Esophagus squamous epithelium (tissue), 5 donors: Measurements from ENCODE around the gene FMO3. TPM values are rescaled to one million over a fixed set of nuclear protein-coding genes. Genes with fewer than 3 reads are reported as not detected.

Source experiments
- DNase-seq: peaks from one replicate; lab custom pipeline; 2025; lab: John Stamatoyannopoulos, UW
- H3K27ac ChIP-seq, 4 donors: fragments of 200-600 bp; sonication (generic); one replicate each; pipeline ENCODE4 v1.5.1; 2016 to 2019; ENCODE audit warnings: mild to moderate bottlenecking in 1 of 4
- H3K27me3 ChIP-seq, 4 donors: fragments of 200-600 bp; sonication (generic); 1 replicate in 3 of 4; 2 replicates in 1 of 4; pipeline versions ENCODE4 v1.5.1 to v1.6.0; 2017 to 2021; ENCODE audit warnings: antibody characterized with exemption in 1 of 4
- H3K36me3 ChIP-seq, 3 donors: fragments of 200-600 bp; sonication (generic); one replicate each; pipeline ENCODE4 v1.5.1; 2016 to 2019
- H3K4me1 ChIP-seq, 3 donors: fragments of 200-600 bp; sonication (generic); one replicate each; pipeline ENCODE4 v1.5.1; 2017 to 2019
- H3K4me3 ChIP-seq, 4 donors: fragments of 200-600 bp; sonication (generic); 1 replicate in 3 of 4; 2 replicates in 1 of 4; pipeline ENCODE4 v1.5.1; 2016 to 2019; ENCODE audit warnings: mild to moderate bottlenecking in 2 of 4, moderate library complexity in 1 of 4
- H3K9me3 ChIP-seq, 3 donors: fragments of 200-600 bp; sonication (generic); one replicate each; pipeline ENCODE4 v1.5.1; 2016 to 2019
- POLR2A ChIP-seq, 4 donors: fragments of 450-650 bp; IDR thresholded peaks; one replicate each; pipeline ENCODE4 v1.6.1; 2017; ENCODE audit warnings: antibody characterized with exemption in 4 of 4, mild to moderate bottlenecking in 4 of 4, moderate library complexity in 3 of 4
- WGBS, 2 donors: methylation state at CpG; one replicate each; pipeline ENCODE4 v1.1.5; 2018; 5-methylcytosine and 5-hydroxymethylcytosine counted together
- intact Hi-C: fragments of 100-400 bp; cut with DNase I; formaldehyde crosslinking; loops from one replicate; pipeline ENCODE4 v1.15.0; 2022
- total RNA-seq, 4 donors: library from RNA; depleted of rRNA; stranded (reverse); fragments of >200 nt; gene quantifications; one replicate each; pipeline ENCODE4 v1.1.0, GENCODE V29; 2016
- TF ChIP-seq, protein P1 (sequence below), 6 experiments: fragments of 450-650 bp in 4 of 6; fragments of 200-600 bp in 2 of 6; sonication (generic) in 2 of 6; IDR thresholded peaks; one replicate each; pipeline ENCODE4 v1.5.1; 2016 to 2019; ENCODE audit warnings: antibody characterized with exemption in 6 of 6, mild to moderate bottlenecking in 4 of 6, moderate library complexity in 4 of 6
- donor health status: DM: yes; HTN: yes; CAD: no.

Gene FMO3
- total RNA-seq, 4 donors from 2014 or later, result 0.45 to 8.6 (median 2.6) TPM

DNA sequence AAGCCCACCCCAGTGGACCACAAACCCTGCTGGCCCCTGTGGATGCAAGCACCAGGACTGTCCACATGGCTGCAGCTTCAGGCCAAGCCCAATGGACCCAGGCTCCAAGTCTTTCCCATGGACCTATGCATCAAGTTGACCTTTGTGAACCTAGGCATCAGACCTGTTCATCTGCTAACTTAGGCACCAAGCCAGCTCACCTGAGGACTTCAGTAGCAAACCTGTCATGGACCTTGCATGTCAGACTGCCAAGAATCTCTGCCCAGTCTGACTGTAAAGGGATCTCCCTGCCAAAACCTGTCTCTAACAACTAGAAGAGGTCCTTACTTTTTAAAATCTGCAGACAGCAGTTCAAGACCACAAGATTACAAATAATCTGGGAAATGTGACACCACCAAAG is 37.8 kb downstream of the FMO3 start:
- no peak for DNase-seq

DNA sequence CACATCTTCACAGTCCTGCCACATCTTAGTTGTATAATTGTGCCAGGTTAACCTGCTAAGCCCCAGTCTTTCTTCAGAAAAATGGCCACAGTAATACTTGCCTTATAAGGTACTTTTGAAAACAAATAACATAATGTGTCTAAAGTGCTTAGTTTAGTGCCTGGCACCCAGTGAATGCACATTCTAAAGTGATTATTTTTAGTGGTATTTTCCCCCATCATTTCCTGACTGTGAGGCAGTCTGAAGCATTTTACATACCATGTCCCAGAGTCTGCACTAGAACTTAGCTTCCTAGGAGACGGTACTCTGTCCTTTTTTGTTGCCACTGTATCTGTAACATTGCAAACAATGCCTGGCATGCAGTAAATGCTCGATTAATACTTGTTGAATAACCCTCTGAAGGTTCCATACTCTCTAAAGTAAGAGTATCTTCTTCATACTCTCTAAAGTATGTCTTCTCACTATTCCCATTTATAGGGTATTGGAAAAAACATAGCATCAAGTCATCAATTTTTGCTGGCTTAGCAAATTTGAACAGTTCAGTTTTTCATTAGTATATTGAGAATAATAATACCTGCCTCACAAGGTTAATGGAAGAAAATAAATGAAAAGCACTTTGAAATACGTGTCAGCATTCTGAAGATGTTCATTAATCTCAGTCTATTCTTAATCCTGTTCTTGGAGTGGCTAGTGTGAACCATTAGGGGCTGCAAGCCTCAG is 43.7 kb downstream of the FMO3 start:
- Histone ChIP-seq H3K4me1 (peaks cover 0 to 30% (median 12%) of the 10 kb centered on the region in 3 donors), H3K9me3 (no peaks in the 10 kb centered on the region), H3K27ac (no peak overlapping the region), H3K36me3 (no peaks in the 10 kb centered on the region), H3K4me3 (no peak overlapping the region), H3K27me3 (no peaks in the 10 kb centered on the region)
- DNase-seq, result no peak
- WGBS, 2 donors, result 53 to 73% methylated on average over 3 of the region's 3 CpGs
- intact Hi-C loops, result no loop called here
- TF ChIP-seq, protein P1, sequence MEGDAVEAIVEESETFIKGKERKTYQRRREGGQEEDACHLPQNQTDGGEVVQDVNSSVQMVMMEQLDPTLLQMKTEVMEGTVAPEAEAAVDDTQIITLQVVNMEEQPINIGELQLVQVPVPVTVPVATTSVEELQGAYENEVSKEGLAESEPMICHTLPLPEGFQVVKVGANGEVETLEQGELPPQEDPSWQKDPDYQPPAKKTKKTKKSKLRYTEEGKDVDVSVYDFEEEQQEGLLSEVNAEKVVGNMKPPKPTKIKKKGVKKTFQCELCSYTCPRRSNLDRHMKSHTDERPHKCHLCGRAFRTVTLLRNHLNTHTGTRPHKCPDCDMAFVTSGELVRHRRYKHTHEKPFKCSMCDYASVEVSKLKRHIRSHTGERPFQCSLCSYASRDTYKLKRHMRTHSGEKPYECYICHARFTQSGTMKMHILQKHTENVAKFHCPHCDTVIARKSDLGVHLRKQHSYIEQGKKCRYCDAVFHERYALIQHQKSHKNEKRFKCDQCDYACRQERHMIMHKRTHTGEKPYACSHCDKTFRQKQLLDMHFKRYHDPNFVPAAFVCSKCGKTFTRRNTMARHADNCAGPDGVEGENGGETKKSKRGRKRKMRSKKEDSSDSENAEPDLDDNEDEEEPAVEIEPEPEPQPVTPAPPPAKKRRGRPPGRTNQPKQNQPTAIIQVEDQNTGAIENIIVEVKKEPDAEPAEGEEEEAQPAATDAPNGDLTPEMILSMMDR (IDR thresholded peaks at IDR 0.05), result no peak
- TF ChIP-seq POLR2A (IDR thresholded peaks at IDR 0.05), result no peak

More for the DNA sequence above, 37.8 kb downstream of the FMO3 start:
- no peak overlapping the region for H3K4me3 ChIP-seq
- H3K27me3 ChIP-seq, result no peaks in the 10 kb centered on the region
- H3K36me3 ChIP-seq, result no peaks in the 10 kb centered on the region
- H3K27ac ChIP-seq, result peak overlapping the region; percentile 80 to 89 (median 84)
- intact Hi-C loops, result no loop called here
- no peaks in the 10 kb centered on the region for H3K9me3 ChIP-seq
- TF ChIP-seq, protein P1 (IDR thresholded peaks at IDR 0.05), result no peak
- TF ChIP-seq POLR2A (IDR thresholded peaks at IDR 0.05), result no peak
- H3K4me1 ChIP-seq, result peaks cover 4 to 51% (median 30%) of the 10 kb centered on the region in 3 donors

DNA sequence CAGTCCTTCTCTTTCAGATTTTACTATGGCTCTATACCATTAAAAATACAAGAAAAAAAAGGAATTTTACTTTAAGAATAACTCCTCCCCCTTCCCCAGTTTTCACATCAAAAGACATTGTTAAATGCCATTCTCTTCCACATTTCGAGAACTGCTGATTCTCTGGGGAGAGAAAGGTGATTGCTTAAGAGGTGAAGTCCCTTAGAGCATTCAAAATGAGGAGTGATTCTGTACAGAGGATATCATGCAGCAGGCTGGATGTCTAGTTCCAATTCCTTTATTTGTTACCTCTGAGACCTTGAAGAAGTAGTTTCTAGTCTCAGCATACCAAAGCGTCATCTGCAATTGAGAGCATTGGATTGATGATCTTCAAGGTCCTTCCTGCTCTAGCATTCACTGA is 46.9 kb downstream of the FMO3 start:
- no peak for TF ChIP-seq POLR2A (IDR thresholded peaks at IDR 0.05)
- TF ChIP-seq, protein P1 (IDR thresholded peaks at IDR 0.05), result no peak
- Histone ChIP-seq H3K27me3 (no peaks in the 10 kb centered on the region), H3K4me3 (no peak overlapping the region), H3K27ac (no peak overlapping the region), H3K9me3 (no peaks in the 10 kb centered on the region), H3K4me1 (peaks cover 0 to 56% (median 32%) of the 10 kb centered on the region in 3 donors), H3K36me3 (no peaks in the 10 kb centered on the region)
- 58 to 69% methylated on average over 2 of the region's 2 CpGs for WGBS, 2 donors
- intact Hi-C loops, result no loop called here
- no peak for DNase-seq

DNA sequence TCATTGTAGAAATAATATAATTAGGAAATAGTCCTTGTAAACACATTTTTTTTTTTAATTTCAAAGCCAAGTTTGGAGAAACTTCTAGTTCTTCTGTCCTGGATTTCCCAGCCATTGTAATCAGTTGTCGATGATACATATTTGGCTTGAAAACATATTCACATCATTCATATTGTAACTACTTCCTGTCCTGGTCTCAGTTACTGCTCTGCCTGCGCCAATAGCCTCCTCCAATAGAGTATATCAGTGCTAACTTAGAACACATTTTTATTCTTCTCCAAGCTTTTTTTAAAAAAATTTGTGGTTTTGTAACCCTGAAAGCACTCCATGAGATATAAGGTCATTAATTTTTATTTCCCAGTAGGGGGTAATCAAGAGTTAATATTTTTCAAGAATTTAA is 48.3 kb downstream of the FMO3 start:
- Histone ChIP-seq H3K9me3 (no peaks in the 10 kb centered on the region), H3K4me1 (peaks cover 0 to 70% (median 44%) of the 10 kb centered on the region in 3 donors), H3K27ac (peak overlapping the region in 3 of 4 donors; percentile 12 to 88 (median 87)), H3K36me3 (no peaks in the 10 kb centered on the region), H3K27me3 (no peaks in the 10 kb centered on the region), H3K4me3 (no peak overlapping the region)
- TF ChIP-seq, protein P1 (IDR thresholded peaks at IDR 0.05), result no peak
- no peak for TF ChIP-seq POLR2A (IDR thresholded peaks at IDR 0.05)
- 72 to 74% methylated on average over 2 of the region's 2 CpGs for WGBS, 2 donors
- intact Hi-C loops, result no loop called here
- no peak for DNase-seq

DNA sequence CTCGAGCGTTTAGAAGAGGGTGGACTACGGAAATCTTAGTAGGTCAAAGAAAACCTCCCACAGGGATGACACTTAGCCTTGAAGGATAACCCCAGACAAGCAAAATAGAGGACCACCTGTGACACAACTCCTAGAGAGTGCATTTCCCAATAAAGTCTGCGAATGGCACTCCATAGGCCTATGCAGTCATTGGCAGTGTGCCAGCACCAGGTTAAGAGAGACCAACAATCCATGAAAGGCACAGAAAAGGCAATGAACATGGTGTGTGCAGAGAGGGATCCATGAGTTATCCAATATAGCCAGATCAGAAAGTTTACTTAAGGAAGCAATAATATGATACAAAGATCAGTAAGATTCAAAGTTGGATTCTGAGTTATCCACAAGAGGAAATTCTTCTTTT is 49.2 kb downstream of the FMO3 start:
- H3K9me3 ChIP-seq, result no peaks in the 10 kb centered on the region
- intact Hi-C loops, result no loop called here
- no peaks in the 10 kb centered on the region for H3K36me3 ChIP-seq
- H3K27ac ChIP-seq, result peak overlapping the region in 3 of 4 donors; percentile 78 to 88 (median 87)
- peaks cover 0 to 70% (median 44%) of the 10 kb centered on the region in 3 donors for H3K4me1 ChIP-seq
- H3K4me3 ChIP-seq, result no peak overlapping the region
- 78 to 97% methylated on average over 4 of the region's 4 CpGs for WGBS, 2 donors
- DNase-seq, result no peak
- no peaks in the 10 kb centered on the region for H3K27me3 ChIP-seq
- TF ChIP-seq POLR2A (IDR thresholded peaks at IDR 0.05), result no peak
- TF ChIP-seq, protein P1 (IDR thresholded peaks at IDR 0.05), result no peak
